ENCODE data around the gene LIMCH1.

- TF ChIP-seq, protein P1, sequence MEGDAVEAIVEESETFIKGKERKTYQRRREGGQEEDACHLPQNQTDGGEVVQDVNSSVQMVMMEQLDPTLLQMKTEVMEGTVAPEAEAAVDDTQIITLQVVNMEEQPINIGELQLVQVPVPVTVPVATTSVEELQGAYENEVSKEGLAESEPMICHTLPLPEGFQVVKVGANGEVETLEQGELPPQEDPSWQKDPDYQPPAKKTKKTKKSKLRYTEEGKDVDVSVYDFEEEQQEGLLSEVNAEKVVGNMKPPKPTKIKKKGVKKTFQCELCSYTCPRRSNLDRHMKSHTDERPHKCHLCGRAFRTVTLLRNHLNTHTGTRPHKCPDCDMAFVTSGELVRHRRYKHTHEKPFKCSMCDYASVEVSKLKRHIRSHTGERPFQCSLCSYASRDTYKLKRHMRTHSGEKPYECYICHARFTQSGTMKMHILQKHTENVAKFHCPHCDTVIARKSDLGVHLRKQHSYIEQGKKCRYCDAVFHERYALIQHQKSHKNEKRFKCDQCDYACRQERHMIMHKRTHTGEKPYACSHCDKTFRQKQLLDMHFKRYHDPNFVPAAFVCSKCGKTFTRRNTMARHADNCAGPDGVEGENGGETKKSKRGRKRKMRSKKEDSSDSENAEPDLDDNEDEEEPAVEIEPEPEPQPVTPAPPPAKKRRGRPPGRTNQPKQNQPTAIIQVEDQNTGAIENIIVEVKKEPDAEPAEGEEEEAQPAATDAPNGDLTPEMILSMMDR (conservative IDR thresholded peaks at IDR 0.05; ENCODE audit: low read length): no peak
- no peak for TF ChIP-seq EZH2phosphoT487 (IDR thresholded peaks at IDR 0.05; ENCODE audit: borderline replicate concordance, low read depth, low read length)
Observed at GRCh38 chr4:41514766-41515481, 23.0 kb upstream of the LIMCH1 start.
